ENCODE results near the gene IDUA.

The IDUA gene

GRCh38 chr4:982291-982690, 4.6 kb upstream of the IDUA start:
- Histone ChIP-seq H3K4me3 (no peak overlapping the region), H3K27ac (no peak overlapping the region)

GRCh38 chr4:982814-983213, 4.0 kb upstream of the IDUA start:
- no peak overlapping the region for H3K4me3 ChIP-seq
- no peak overlapping the region for H3K27ac ChIP-seq

GRCh38 chr4:984336-985054, 2.3 kb upstream of the IDUA start:
- Histone ChIP-seq H3K27ac (peak overlapping the region in 1 of 21 experiments; percentile 33), H3K4me3 (peak overlapping the region in 2 of 7 experiments; percentile 9 to 29)

- Histone ChIP-seq H3K4me3 (peak overlapping the region in 2 of 7 experiments; percentile 9 to 29), H3K27ac (peak overlapping the region in 2 of 21 experiments; percentile 33 to 42)
These were observed 1.6 kb upstream of the IDUA start for GRCh38 chr4:985123-985830.

GRCh38 chr4:986428-986878, 391 bp upstream of the IDUA start:
- H3K4me3 ChIP-seq = peak overlapping the region; percentile 53 to 91 (median 64)
- peak overlapping the region in 19 of 21 experiments; percentile 28 to 89 (median 71) for H3K27ac ChIP-seq

GRCh38 chr4:987624-988513, 1.0 kb downstream of the IDUA start:
- peak overlapping the region in 12 of 21 experiments; percentile 9 to 89 (median 72) for H3K27ac ChIP-seq
- H3K4me3 ChIP-seq = peak overlapping the region; percentile 53 to 91 (median 64)

- no peak overlapping the region for H3K4me3 ChIP-seq
- no peak overlapping the region for H3K27ac ChIP-seq
These were observed 2.2 kb downstream of the IDUA start for GRCh38 chr4:988726-989721.

GRCh38 chr4:989722-990471, 3.1 kb downstream of the IDUA start:
- no peak overlapping the region for H3K4me3 ChIP-seq
- H3K27ac ChIP-seq = no peak overlapping the region

- H3K27ac ChIP-seq = no peak overlapping the region
- H3K4me3 ChIP-seq = no peak overlapping the region
These were observed 4.0 kb downstream of the IDUA start for GRCh38 chr4:990746-991367.

- peak overlapping the region in 1 of 21 experiments; percentile 11 for H3K27ac ChIP-seq
These were observed 4.8 kb downstream of the IDUA start for GRCh38 chr4:991451-992296.

GRCh38 chr4:992297-993110, 5.7 kb downstream of the IDUA start:
- Histone ChIP-seq H3K27ac (peak overlapping the region in 2 of 21 experiments; percentile 2 to 11), H3K4me3 (no peak overlapping the region)

More at GRCh38 chr4:991451-992296, 4.8 kb downstream of the IDUA start:
- no peak overlapping the region for H3K4me3 ChIP-seq

- H3K27ac ChIP-seq = peak within 1 kb of the TSS in 2 of 21 experiments; percentile 2 to 11
- no peak within 1 kb of the TSS for H3K4me3 ChIP-seq
These were observed 6.5 kb downstream of the IDUA start, which contains the start of gene SLC26A1 for GRCh38 chr4:993111-994029. Gene SLC26A1, minus strand, starts transcription at chr4:993404. Its CDS starts 1,701 bp downstream, at chr4:991703.

GRCh38 chr4:995311-996026, 8.6 kb downstream of the IDUA start:
- no peak overlapping the region for H3K4me3 ChIP-seq
- no peak overlapping the region for H3K27ac ChIP-seq
